Neural cell (in vitro differentiated cells): Measurements from ENCODE around the gene DHX29. TPM values are rescaled to one million over a fixed set of nuclear protein-coding genes. Genes with fewer than 3 reads are reported as not detected.

ENCODE experiments used
- H2AFZ ChIP-seq: fragments of 200-600, 300-800 bp; sonication (generic), shearing (Covaris generic); 2 replicates; pipeline ENCODE4 v1.6.0; 2014; ENCODE audit warnings: low read depth, mild to moderate bottlenecking, antibody characterized with exemption, low read length, moderate library complexity
- H3F3A ChIP-seq: fragments of 200-600 bp; shearing (Covaris generic); 2 replicates; pipeline ENCODE4 v1.6.1; 2016; ENCODE audit warnings: mild to moderate bottlenecking, moderate library complexity, mixed read lengths, antibody characterized with exemption, low read length; ENCODE audit not compliant: insufficient read depth, poor library complexity, severe bottlenecking
- H3K27ac ChIP-seq: fragments of 200-600, 300-800 bp; sonication (generic), shearing (Covaris generic); 2 replicates; pipeline ENCODE4 v1.5.1; 2014; ENCODE audit warnings: mild to moderate bottlenecking, low read length, moderate library complexity
- H3K27me3 ChIP-seq: fragments of 300-800, 200-600 bp; sonication (generic), shearing (Covaris generic); 2 replicates; pipeline ENCODE4 v1.6.0; 2014; ENCODE audit warnings: mild to moderate bottlenecking, low read depth, low read length, moderate library complexity; ENCODE audit not compliant: insufficient read depth
- H3K36me3 ChIP-seq: fragments of 300-800, 200-600 bp; sonication (generic), shearing (Covaris generic); 2 replicates; pipeline ENCODE4 v1.5.1; 2014; ENCODE audit warnings: mild to moderate bottlenecking, antibody characterized with exemption, low read length, moderate library complexity; ENCODE audit not compliant: insufficient read depth
- H3K4me2 ChIP-seq: fragments of 300-800, 200-600 bp; sonication (generic), shearing (Covaris generic); 2 replicates; pipeline ENCODE4 v1.6.0; 2014; ENCODE audit warnings: mild to moderate bottlenecking, low read length
- H3K4me3 ChIP-seq: fragments of 300-800, 200-600 bp; sonication (generic), shearing (Covaris generic); 2 replicates; pipeline ENCODE4 v1.5.1; 2014; ENCODE audit warnings: mild to moderate bottlenecking, low read length, moderate library complexity
- H3K79me2 ChIP-seq: fragments of 200-600 bp; shearing (Covaris generic); replicated peaks from 2 replicates; pipeline ENCODE4 v1.6.0; 2014; ENCODE audit warnings: mild to moderate bottlenecking, low read length, moderate library complexity; ENCODE audit not compliant: insufficient read depth
- H3K9ac ChIP-seq: fragments of 300-800, 200-600 bp; sonication (generic), shearing (Covaris generic); 2 replicates; pipeline ENCODE4 v1.6.1; 2016; ENCODE audit warnings: mild to moderate bottlenecking, low read length, mixed read lengths
- H3K9me2 ChIP-seq: fragments of 200-600 bp; shearing (Covaris generic); 2 replicates; pipeline ENCODE4 v1.6.1; 2016; ENCODE audit warnings: mild to moderate bottlenecking, low read length, mixed read lengths; ENCODE audit not compliant: insufficient read depth
- H3K9me3 ChIP-seq: fragments of 200-600, 300-800 bp; sonication (generic), shearing (Covaris generic); 2 replicates; pipeline ENCODE4 v1.6.1; 2016; ENCODE audit warnings: mild to moderate bottlenecking, mixed run types, low read length, moderate library complexity, mixed read lengths
- H4K20me1 ChIP-seq: fragments of 200-600 bp; shearing (Covaris generic); 2 replicates; pipeline ENCODE4 v1.6.1; 2016; ENCODE audit warnings: mild to moderate bottlenecking, mixed run types; ENCODE audit not compliant: insufficient read depth
- CTCF ChIP-seq: fragments of 450-650 bp; IDR thresholded peaks from 2 replicates; pipeline ENCODE4 v1.5.1; 2014; ENCODE audit warnings: antibody characterized with exemption, mild to moderate bottlenecking, moderate library complexity; ENCODE audit not compliant: poor library complexity, severe bottlenecking
- EP300 ChIP-seq: fragments of 450-650 bp; conservative IDR thresholded peaks from 2 replicates; pipeline ENCODE4 v1.6.1; 2014; ENCODE audit warnings: antibody characterized with exemption, mild to moderate bottlenecking, moderate library complexity; ENCODE audit not compliant: poor library complexity, severe bottlenecking
- EZH2 ChIP-seq: fragments of 200-600, 300-800 bp; shearing (Covaris generic), sonication (generic); IDR thresholded peaks from 2 replicates; pipeline ENCODE4 v1.6.1; 2014; ENCODE audit warnings: antibody characterized with exemption, low read length, borderline replicate concordance, mild to moderate bottlenecking; ENCODE audit not compliant: insufficient read depth, poor library complexity, severe bottlenecking
- MXI1 ChIP-seq: fragments of 450-650 bp; conservative IDR thresholded peaks from 2 replicates; pipeline ENCODE4 v1.6.1; 2014; ENCODE audit warnings: antibody characterized with exemption, mild to moderate bottlenecking; ENCODE audit not compliant: poor library complexity, severe bottlenecking
- POLR2AphosphoS5 ChIP-seq: IDR thresholded peaks from 2 replicates; pipeline ENCODE4 v1.6.1; 2012
- RAD21 ChIP-seq: fragments of 450-650 bp; conservative IDR thresholded peaks from 2 replicates; pipeline ENCODE4 v1.6.1; 2014; ENCODE audit warnings: antibody characterized with exemption, mild to moderate bottlenecking, moderate library complexity
- REST ChIP-seq: IDR thresholded peaks from 2 replicates; pipeline ENCODE4 v1.6.1; 2012; ENCODE audit warnings: borderline replicate concordance
- SMC3 ChIP-seq: fragments of 450-650 bp; conservative IDR thresholded peaks from 2 replicates; pipeline ENCODE4 v1.6.1; 2014; ENCODE audit warnings: antibody characterized with exemption, mild to moderate bottlenecking, moderate library complexity; ENCODE audit not compliant: poor library complexity
- TAF1 ChIP-seq: IDR thresholded peaks from 2 replicates; pipeline ENCODE4 v1.6.1; 2012; ENCODE audit warnings: low read depth
- polyA plus RNA-seq: library from polyadenylated mRNA; depleted of rRNA; stranded (reverse); fragments of >200 nt; gene quantifications from 2 replicates; pipeline ENCODE4 v1.2.3, GENCODE V29; 2014

The DHX29 gene
- polyA plus RNA-seq, 1 donor from 2014 or later, result 48.1 TPM

GRCh38 chr5:55338092-55338613 is 30.7 kb upstream of the DHX29 start:
- H3K4me2 ChIP-seq, result no peak overlapping the region
- peaks cover 3% of the 10 kb centered on the region for H3K9me3 ChIP-seq
- no peak overlapping the region for H3K27ac ChIP-seq
- H3K79me2 ChIP-seq, result no peaks in the 10 kb centered on the region
- peaks cover 13% of the 10 kb centered on the region for H3K36me3 ChIP-seq
- TF ChIP-seq RAD21 (no peak), TAF1 (no peak), CTCF (no peak), EP300 (no peak), POLR2AphosphoS5 (no peak), SMC3 (no peak), EZH2 (no peak), REST (no peak), MXI1 (no peak)
- no peaks in the 10 kb centered on the region for H3F3A ChIP-seq
- no peak overlapping the region for H2AFZ ChIP-seq
- no peak overlapping the region for H3K9ac ChIP-seq
- H3K4me3 ChIP-seq, result no peak overlapping the region
- H3K27me3 ChIP-seq, result no peaks in the 10 kb centered on the region
- no peaks in the 10 kb centered on the region for H3K9me2 ChIP-seq
- no peaks in the 10 kb centered on the region for H4K20me1 ChIP-seq

- TF ChIP-seq POLR2AphosphoS5 (no peak), MXI1 (no peak), EP300 (no peak), SMC3 (no peak), TAF1 (no peak), REST (no peak), RAD21 (no peak), CTCF (no peak)
- H2AFZ ChIP-seq, result no peak overlapping the region
- no peak overlapping the region for H3K27ac ChIP-seq
- no peak overlapping the region for H3K9ac ChIP-seq
- peaks cover 8% of the 10 kb centered on the region for H3K36me3 ChIP-seq
- no peaks in the 10 kb centered on the region for H3K9me2 ChIP-seq
- H3K4me2 ChIP-seq, result no peak overlapping the region
- H3K9me3 ChIP-seq, result peaks cover 3% of the 10 kb centered on the region
- no peaks in the 10 kb centered on the region for H4K20me1 ChIP-seq
- H3K27me3 ChIP-seq, result no peaks in the 10 kb centered on the region
- no peak overlapping the region for H3K4me3 ChIP-seq
- no peaks in the 10 kb centered on the region for H3K79me2 ChIP-seq
- H3F3A ChIP-seq, result no peaks in the 10 kb centered on the region
Measured at GRCh38 chr5:55333811-55334210, 26.3 kb upstream of the DHX29 start.
